Prostate gland (tissue), 2 donors: Measurements from ENCODE around the gene CCR1. TPM values are rescaled to one million over a fixed set of nuclear protein-coding genes. Genes with fewer than 3 reads are reported as not detected.
A peak's percentile ranks its signal among the peaks of the same experiment; 100 is the strongest.

Experiments
- DNase-seq: peaks from one replicate; pipeline ENCODE4 v3.0.0-alpha.2; 2019; ENCODE audit warnings: low spot score
- H3K27ac ChIP-seq, 2 donors: fragments of 200-600 bp; sonication (generic); 2 replicates each; pipeline ENCODE4 v1.5.1; 2017 to 2019
- H3K27me3 ChIP-seq: fragments of 200-600 bp; sonication (generic); replicated peaks from 2 replicates; pipeline ENCODE4 v1.5.1; 2019; ENCODE audit not compliant: insufficient read depth
- H3K36me3 ChIP-seq, 2 donors: fragments of 200-600 bp; sonication (generic); 1 replicate in 1 of 2; 2 replicates in 1 of 2; pipeline versions ENCODE4 v1.5.1 to v1.8.1; 2017 to 2019
- H3K4me1 ChIP-seq: fragments of 200-600 bp; sonication (generic); replicated peaks from 2 replicates; pipeline ENCODE4 v1.5.1; 2019
- H3K4me3 ChIP-seq, 2 donors: fragments of 200-600 bp; sonication (generic); 2 replicates each; pipeline ENCODE4 v1.5.1; 2017 to 2019
- H3K9me3 ChIP-seq: fragments of 200-600 bp; sonication (generic); 2 replicates; pipeline ENCODE4 v1.5.1; 2017
- POLR2A ChIP-seq: fragments of 450-650 bp; IDR thresholded peaks from one replicate; pipeline ENCODE4 v1.6.1; 2016; ENCODE audit warnings: antibody characterized with exemption, mild to moderate bottlenecking
- POLR2AphosphoS5 ChIP-seq: sonication (generic); formaldehyde crosslinking; IDR thresholded peaks from one replicate; pipeline ENCODE4 v1.6.1; 2017; ENCODE audit warnings: antibody characterized with exemption
- WGBS: methylation state at CpG from one replicate; pipeline ENCODE4 v1.1.5; 2018; 5-methylcytosine and 5-hydroxymethylcytosine counted together
- intact Hi-C: fragments of 100-400 bp; cut with DNase I; formaldehyde crosslinking; loops from one replicate; pipeline ENCODE4 v1.14.2; 2022
- total RNA-seq, 2 donors: library from RNA; depleted of rRNA; stranded (reverse); fragments of >200 nt; gene quantifications; one replicate each; pipeline ENCODE4 v1.1.0, GENCODE V29; 2016
- TF ChIP-seq, protein P1 (sequence below), 4 experiments: fragments of 200-600 bp in 2 of 4; fragments of 450-650 bp in 2 of 4; sonication (generic) in 2 of 4; IDR thresholded peaks; 1 replicate in 3 of 4; 2 replicates in 1 of 4; pipeline ENCODE4 v1.5.1; 2016 to 2019; ENCODE audit warnings: antibody characterized with exemption in 4 of 4, mild to moderate bottlenecking in 2 of 4, moderate library complexity in 2 of 4

CCR1 gene
- 1 to 10 TPM in 1 of 2 donors, under 1 TPM in 1; 0.46 to 2.5 TPM for total RNA-seq

DNA sequence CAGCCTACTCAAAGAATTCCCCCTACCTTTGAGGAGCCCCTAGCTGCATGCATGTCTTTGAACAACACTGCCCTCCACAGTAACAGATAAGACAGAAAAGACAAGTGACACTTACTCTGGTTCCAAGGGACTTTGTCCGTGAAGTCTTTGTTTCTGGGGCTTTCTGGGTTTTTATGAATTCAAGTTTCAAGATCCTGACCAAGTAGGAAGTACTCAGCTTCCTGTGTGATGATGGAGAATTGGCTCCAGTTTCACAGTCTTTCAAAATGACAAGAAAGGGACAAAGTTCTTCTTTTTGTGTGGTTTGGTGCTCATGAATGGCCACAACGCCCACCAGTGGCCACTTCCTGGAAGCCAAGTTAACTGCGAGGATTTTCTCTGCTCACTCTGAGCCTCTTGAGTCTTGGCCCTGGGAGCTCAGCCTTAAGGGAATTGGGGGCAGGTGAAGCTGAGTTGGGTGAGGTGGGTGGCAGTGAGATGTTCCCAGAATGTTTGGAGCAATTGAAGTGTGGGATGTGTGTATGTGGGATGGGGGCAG, at the start of gene CCR1:
Gene CCR1, minus strand, starts transcription at position 147 of the 538 bp plus-strand sequence. CDS start 4,000 bp downstream, outside the sequence.
- no peak for DNase-seq
- no peak for TF ChIP-seq POLR2A
- no peak for TF ChIP-seq POLR2AphosphoS5
- TF ChIP-seq, protein P1, sequence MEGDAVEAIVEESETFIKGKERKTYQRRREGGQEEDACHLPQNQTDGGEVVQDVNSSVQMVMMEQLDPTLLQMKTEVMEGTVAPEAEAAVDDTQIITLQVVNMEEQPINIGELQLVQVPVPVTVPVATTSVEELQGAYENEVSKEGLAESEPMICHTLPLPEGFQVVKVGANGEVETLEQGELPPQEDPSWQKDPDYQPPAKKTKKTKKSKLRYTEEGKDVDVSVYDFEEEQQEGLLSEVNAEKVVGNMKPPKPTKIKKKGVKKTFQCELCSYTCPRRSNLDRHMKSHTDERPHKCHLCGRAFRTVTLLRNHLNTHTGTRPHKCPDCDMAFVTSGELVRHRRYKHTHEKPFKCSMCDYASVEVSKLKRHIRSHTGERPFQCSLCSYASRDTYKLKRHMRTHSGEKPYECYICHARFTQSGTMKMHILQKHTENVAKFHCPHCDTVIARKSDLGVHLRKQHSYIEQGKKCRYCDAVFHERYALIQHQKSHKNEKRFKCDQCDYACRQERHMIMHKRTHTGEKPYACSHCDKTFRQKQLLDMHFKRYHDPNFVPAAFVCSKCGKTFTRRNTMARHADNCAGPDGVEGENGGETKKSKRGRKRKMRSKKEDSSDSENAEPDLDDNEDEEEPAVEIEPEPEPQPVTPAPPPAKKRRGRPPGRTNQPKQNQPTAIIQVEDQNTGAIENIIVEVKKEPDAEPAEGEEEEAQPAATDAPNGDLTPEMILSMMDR (IDR thresholded peaks at IDR 0.05): peak in 2 of 4 experiments; percentile 29 to 36
- Histone ChIP-seq H3K27me3 (no peaks in the 10 kb centered on the region), H3K36me3 (no peaks in the 10 kb centered on the region), H3K27ac (no peak within 1 kb of the TSS), H3K4me3 (no peak within 1 kb of the TSS), H3K9me3 (no peaks in the 10 kb centered on the region), H3K4me1 (no peaks in the 10 kb centered on the region)
- intact Hi-C loops: no loop called here
- WGBS: 21% methylated on average over 3 of the region's 3 CpGs

DNA sequence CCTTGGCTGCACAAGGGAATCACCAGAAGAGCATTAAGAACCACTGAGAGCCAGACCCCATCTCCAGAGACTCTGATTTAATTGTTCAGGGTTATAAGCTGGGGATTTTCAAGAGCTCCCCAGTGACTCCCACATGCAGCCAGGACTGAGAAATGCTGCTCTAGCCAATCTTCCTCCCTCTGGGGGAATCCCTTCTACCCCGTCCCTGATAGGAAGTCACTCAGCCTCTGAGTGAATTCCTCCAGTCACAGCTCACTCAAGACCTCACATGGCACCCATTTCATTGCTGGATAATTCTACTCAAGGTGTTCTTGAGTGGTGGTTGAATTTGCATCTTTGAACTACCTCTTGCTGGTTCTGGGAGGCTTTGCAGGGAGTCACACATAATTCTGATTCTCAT, 44.9 kb upstream of the CCR1 start:
- Histone ChIP-seq H3K36me3 (no peaks in the 10 kb centered on the region), H3K27ac (no peak overlapping the region), H3K4me1 (no peaks in the 10 kb centered on the region), H3K27me3 (no peaks in the 10 kb centered on the region), H3K9me3 (no peaks in the 10 kb centered on the region), H3K4me3 (no peak overlapping the region)
- DNase-seq: no peak
- 77% methylated on average over 1 of the region's 1 CpG for WGBS
- intact Hi-C loops: no loop called here
- TF ChIP-seq, protein P1 (IDR thresholded peaks at IDR 0.05): no peak
- no peak for TF ChIP-seq POLR2AphosphoS5
- TF ChIP-seq POLR2A: no peak

DNA sequence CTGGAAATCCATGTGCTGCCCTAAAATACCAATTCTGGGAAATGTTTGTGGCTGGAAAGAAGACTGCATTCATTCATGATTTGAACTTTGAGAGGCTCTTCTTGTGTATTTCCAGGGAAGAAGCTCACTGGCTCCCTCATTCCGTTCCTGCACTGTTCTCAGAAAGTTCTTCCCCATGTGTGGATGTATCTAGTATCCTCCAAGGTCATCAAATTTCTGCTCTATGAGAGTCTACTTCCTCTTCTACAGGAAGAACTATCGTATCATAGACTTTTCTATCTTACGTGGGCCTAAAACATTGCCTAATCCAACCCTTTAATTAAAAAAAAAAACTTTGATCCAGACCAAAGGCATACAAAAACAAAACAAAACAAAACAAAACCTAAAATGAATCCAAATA, 37.0 kb upstream of the CCR1 start:
- Histone ChIP-seq H3K27ac (no peak overlapping the region), H3K9me3 (no peaks in the 10 kb centered on the region), H3K4me3 (no peak overlapping the region), H3K27me3 (no peaks in the 10 kb centered on the region), H3K36me3 (no peaks in the 10 kb centered on the region), H3K4me1 (no peaks in the 10 kb centered on the region)
- intact Hi-C loops: no loop called here
- DNase-seq: no peak
- WGBS: 96% methylated on average over 3 of the region's 3 CpGs
- TF ChIP-seq POLR2AphosphoS5: no peak
- TF ChIP-seq POLR2A: no peak
- TF ChIP-seq, protein P1 (IDR thresholded peaks at IDR 0.05): no peak

DNA sequence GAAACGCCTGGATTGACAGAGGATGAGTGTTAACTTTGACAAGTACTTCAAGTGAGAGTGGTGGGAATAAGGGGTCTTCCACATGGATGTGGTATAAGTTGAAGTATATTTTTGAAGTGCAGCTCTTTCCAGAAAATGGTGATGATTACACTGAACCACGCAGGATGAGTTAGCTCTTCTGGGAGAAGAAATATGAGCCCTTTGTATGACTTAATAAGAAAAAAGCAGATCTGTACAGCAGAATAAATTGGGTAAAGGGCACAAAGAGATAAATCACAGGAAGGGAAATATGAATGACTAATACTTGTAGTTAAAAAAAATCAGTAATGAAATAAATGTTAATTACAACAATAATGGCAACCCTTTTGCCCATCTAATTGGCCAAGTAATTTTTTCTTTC, 35.4 kb upstream of the CCR1 start:
- Histone ChIP-seq H3K27ac (no peak overlapping the region), H3K27me3 (no peaks in the 10 kb centered on the region), H3K9me3 (no peaks in the 10 kb centered on the region), H3K4me1 (no peaks in the 10 kb centered on the region), H3K36me3 (no peaks in the 10 kb centered on the region), H3K4me3 (no peak overlapping the region)
- DNase-seq: no peak
- TF ChIP-seq, protein P1 (IDR thresholded peaks at IDR 0.05): no peak
- TF ChIP-seq POLR2AphosphoS5 (no peak), POLR2A (no peak)
- 76% methylated on average over 2 of the region's 2 CpGs for WGBS
- intact Hi-C loops: no loop called here

DNA sequence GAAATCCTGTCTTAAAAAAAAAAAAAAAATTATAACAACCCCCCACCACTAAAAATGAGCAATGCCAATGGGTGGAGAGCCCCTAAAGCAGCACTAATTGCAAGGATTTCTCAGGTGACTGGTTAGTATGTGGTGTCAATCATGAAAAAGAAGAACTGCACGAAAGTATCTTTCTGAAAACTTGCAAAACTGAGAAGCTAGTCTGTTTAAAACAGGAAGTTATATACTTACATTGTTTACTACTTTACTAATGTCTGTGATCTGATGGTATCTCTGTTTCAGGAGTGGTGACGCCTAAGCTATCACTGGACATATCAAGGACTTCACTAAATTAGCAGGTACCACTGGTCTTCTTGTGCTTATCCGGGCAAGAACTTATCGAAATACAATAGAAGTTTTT, 34.0 kb upstream of the CCR1 start, which contains the start of gene CCR3:
Gene CCR3, plus strand, starts transcription at position 341 of the 400 bp plus-strand sequence. CDS start 22,699 bp downstream, outside the sequence.
- Histone ChIP-seq H3K4me3 (no peak within 1 kb of the TSS), H3K27me3 (no peaks in the 10 kb centered on the region), H3K9me3 (no peaks in the 10 kb centered on the region), H3K27ac (no peak within 1 kb of the TSS), H3K4me1 (no peaks in the 10 kb centered on the region), H3K36me3 (no peaks in the 10 kb centered on the region)
- WGBS: 49% methylated on average over 4 of the region's 4 CpGs
- no peak for TF ChIP-seq POLR2A
- no peak for TF ChIP-seq POLR2AphosphoS5
- TF ChIP-seq, protein P1 (IDR thresholded peaks at IDR 0.05): no peak
- intact Hi-C loops: no loop called here
- DNase-seq: no peak
